Measurements from ENCODE around the gene PROS1. TPM values are rescaled to one million over a fixed set of nuclear protein-coding genes. Genes with fewer than 3 reads are reported as not detected.

The PROS1 gene
- total and polyA plus RNA-seq, 2 of the 8 experiments (the other 6 are each of a cell fraction or from before 2014, with no cell fraction given) = 0.65 to 2.5 TPM

- ChIA-PET CTCF (ENCODE audit: partially characterized antibody) (interaction anchor here (0.8 to 1.6 kb wide), 3 partner anchors 12 to 88 kb away, joined by 3 to 6 read pairs (median 3); no protein-coding TSS in a partner anchor), POLR2A (ENCODE audit: partially characterized antibody) (no interaction called here)
- Histone ChIP-seq H2BK20ac (ENCODE audit: low read length) (no peak overlapping the region), H3K79me2 (ENCODE audit: control insufficient read depth in 1 of 2, insufficient read depth in 2 of 2, low read length in 2 of 2) (peaks cover 0 to 38% of the 10 kb centered on the region in 2 experiments; a peak in 2 of 4 replicates), H4K20me1 (replicated peaks in 1 of 2; ENCODE audit: control insufficient read depth in 1 of 2, insufficient read depth in 2 of 2, low read length in 2 of 2) (no peaks in the 10 kb centered on the region), H3K27me3 (replicated peaks in 1 of 4; ENCODE audit: control insufficient read depth in 3 of 4, extremely low read depth in 1 of 4, insufficient read depth in 3 of 4, low read length in 3 of 4) (no peaks in the 10 kb centered on the region), H2BK5ac (ENCODE audit: low read depth, low read length) (no peak overlapping the region), H3K9ac (replicated peaks in 1 of 4; ENCODE audit: extremely low read depth in 1 of 4, low read depth in 3 of 4, low read length in 3 of 4) (no peak overlapping the region), H3K79me1 (ENCODE audit: low read depth, low read length) (no peaks in the 10 kb centered on the region), H2AFZ (ENCODE audit: low read length) (no peak overlapping the region), H2BK12ac (ENCODE audit: low read depth, low read length) (no peak overlapping the region), H3K14ac (ENCODE audit: insufficient read length) (no peak overlapping the region), H3K9me3 (ENCODE audit: insufficient read depth in 2 of 2, low read depth in 1 of 2, low read length in 1 of 2) (no peaks in the 10 kb centered on the region), H3K4ac (replicated peaks; ENCODE audit: insufficient read length, low read depth, low read length) (no peak overlapping the region), H2BK15ac (ENCODE audit: low read length) (no peak overlapping the region), H4K5ac (ENCODE audit: insufficient read length, low read depth, low read length) (no peak overlapping the region), H4K8ac (ENCODE audit: extremely low read depth, insufficient read depth, low read length) (no peak overlapping the region), H3K18ac (ENCODE audit: extremely low read depth, low read length) (no peak overlapping the region), H4K91ac (replicated peaks; ENCODE audit: insufficient read length, low read length) (no peak overlapping the region), H3K4me2 (ENCODE audit: insufficient read depth in 1 of 2, low read depth in 2 of 2, low read length in 2 of 2) (peak overlapping the region; percentile 56 to 75; a peak in 2 of 4 replicates), H2BK120ac (replicated peaks; ENCODE audit: low read depth, low read length) (no peak overlapping the region), H3K23me2 (ENCODE audit: low read depth, low read length) (no peaks in the 10 kb centered on the region), H3K4me1 (replicated peaks in 1 of 4; ENCODE audit: control insufficient read depth in 3 of 4, insufficient read depth in 4 of 4, low read length in 3 of 4) (peaks cover 0 to 3% (median 0%) of the 10 kb centered on the region in 4 experiments; a peak in 1 of 7 replicates), H2AK5ac (ENCODE audit: low read depth, low read length) (no peak overlapping the region), H3K36me3 (ENCODE audit: control insufficient read depth in 2 of 4, insufficient read depth in 4 of 4, low read length in 3 of 4) (no peaks in the 10 kb centered on the region), H3K4me3 (ENCODE audit: extremely low read depth in 1 of 4, insufficient read depth in 2 of 4, low read depth in 3 of 4, low read length in 4 of 4) (no peak overlapping the region; a peak in 1 of 8 replicates), H3K23ac (ENCODE audit: insufficient read length) (no peak overlapping the region), H3K56ac (replicated peaks; ENCODE audit: insufficient read length, low read depth, low read length) (no peak overlapping the region), H3K27ac (ENCODE audit: low read depth, low read length) (no peak overlapping the region)
- FAIRE-seq (no peak), DNase-seq (ENCODE audit: low read depth in 1 of 2, low spot score in 2 of 2) (no peak)
- WGBS, 2 experiments (ENCODE audit: extremely low coverage in 1 of 2, insufficient coverage in 1 of 2, insufficient read length in 1 of 2, insufficient replicate concordance in 2 of 2, low coverage in 1 of 2, low lambda C conversion rate in 2 of 2, missing lambda C conversion rate in 1 of 2) = 93% methylated on average over 10 of the region's 13 CpGs; no CpG with 5 or more reads in 1 of the 2 experiments
- TF ChIP-seq JUND (IDR thresholded peaks at IDR 0.05; ENCODE audit: low read length) (no peak), EP300 (IDR thresholded peaks at IDR 0.05; ENCODE audit: borderline replicate concordance in 1 of 2, low read depth in 2 of 2, low read length in 2 of 2) (no peak), CHD2 (IDR thresholded peaks at IDR 0.05; ENCODE audit: low read length) (no peak), NRF1 (IDR thresholded peaks at IDR 0.05; ENCODE audit: low read depth, low read length) (no peak), CBX8 (IDR thresholded peaks at IDR 0.05; ENCODE audit: borderline replicate concordance, low read depth, low read length) (no peak), SIN3A (conservative IDR thresholded peaks at IDR 0.05 in 1 of 2, IDR thresholded peaks at IDR 0.05 in 1 of 2; ENCODE audit: low read depth in 1 of 2, low read length in 2 of 2) (no peak), HDAC6 (IDR thresholded peaks at IDR 0.05; ENCODE audit: low read depth, low read length) (no peak), CTCF (IDR thresholded peaks at IDR 0.05; ENCODE audit: control extremely low read depth in 1 of 3, insufficient read depth in 1 of 3, low read depth in 1 of 3, low read length in 3 of 3) (no peak), MAX (IDR thresholded peaks at IDR 0.05) (no peak), ATF3 (IDR thresholded peaks at IDR 0.05; ENCODE audit: insufficient read depth, low read depth, low read length) (no peak)
These were observed 8.0 kb upstream of the PROS1 start for GRCh38 chr3:93981649-93982048.
